Lung microvascular endothelial cell (primary cell): ENCODE data around the gene ZNF883. TPM values are rescaled to one million over a fixed set of nuclear protein-coding genes. Genes with fewer than 3 reads are reported as not detected.

Source experiments
- DNase-seq, 2 donors: peaks; one replicate each; pipeline versions ENCODE4 v3.0.0 to v3.0.0-alpha.2; 2010; ENCODE audit warnings: low read depth in 2 of 2
- total RNA-seq: library from RNA; depleted of rRNA; stranded (reverse); fragments of >200 nt; gene quantifications from 2 replicates; pipeline ENCODE4 v1.2.1, GENCODE V29; 2014

The ZNF883 gene
- total RNA-seq, 1 donor from 2014 or later, result 0.40 TPM

- DNase-seq, result no peak
Observed at GRCh38 chr9:112917987-112918362, 94.0 kb downstream of the ZNF883 start.

GRCh38 chr9:112917047-112917986 lies 94.7 kb downstream of the ZNF883 start:
- no peak for DNase-seq

- DNase-seq, result no peak
Observed at GRCh38 chr9:112914524-112914923, 97.5 kb downstream of the ZNF883 start.

GRCh38 chr9:112913326-112913725 lies 98.7 kb downstream of the ZNF883 start:
- DNase-seq, result no peak

- DNase-seq, result no peak
Observed at GRCh38 chr9:112912636-112913035, 99.4 kb downstream of the ZNF883 start.

GRCh38 chr9:112911736-112912135 lies 100.3 kb downstream of the ZNF883 start:
- no peak for DNase-seq

Other genes with a start within 250 kb of the ZNF883 start
- gene SLC46A2, start 121.3 kb downstream of the ZNF883 start, total RNA-seq, result not detected in 2 replicates
- gene ZFP37, start 44.5 kb upstream of the ZNF883 start, total RNA-seq, result 0.87 and 0.99 TPM in 2 replicates
- 4.4 and 6.5 TPM in 2 replicates for gene SLC31A2, start 138.8 kb upstream of the ZNF883 start, total RNA-seq
- 8.3 and 14.7 TPM in 2 replicates for gene FKBP15, start 209.1 kb upstream of the ZNF883 start, total RNA-seq
- gene SLC31A1, start 209.4 kb upstream of the ZNF883 start, total RNA-seq, result 12.4 and 13.7 TPM in 2 replicates